Activated CD8-positive, alpha-beta T cell treated with anti-CD3 and anti-CD28 coated beads for 36 hours (primary cell): ENCODE measurements around the gene FRMD4B. TPM values are rescaled to one million over a fixed set of nuclear protein-coding genes. Genes with fewer than 3 reads are reported as not detected.

Source experiments
- ATAC-seq: fragments of 200-7000 bp; cut with Tn5 transposase; one replicate; pipeline ENCODE4 v1.10.0; 2021; ENCODE audit warnings: mild to moderate bottlenecking, moderate library complexity
- CTCF ChIA-PET: fragments of 350-600 bp; sonication (Branson Sonifier 250); formaldehyde crosslinking; loops from one replicate; lab custom pipeline; 2021; ENCODE audit warnings: antibody characterized with exemption; lab: Charles Lee
- POLR2A ChIA-PET: fragments of 350-600 bp; sonication (Branson Sonifier 250); formaldehyde crosslinking; loops from one replicate; lab custom pipeline; 2021; ENCODE audit warnings: antibody characterized with exemption; lab: Charles Lee
- DNase-seq: peaks from one replicate; pipeline ENCODE4 v3.0.0-alpha.2; 2020
- H3K27ac Mint-ChIP-seq: one replicate; pipeline ENCODE4 v1.8.0; 2021; ENCODE audit warnings: mild to moderate bottlenecking, mixed read lengths
- H3K27me3 Mint-ChIP-seq: one replicate; pipeline ENCODE4 v1.8.0; 2021; ENCODE audit warnings: mixed read lengths
- H3K36me3 Mint-ChIP-seq: one replicate; pipeline ENCODE4 v1.8.0; 2021; ENCODE audit warnings: low read depth, mixed read lengths
- H3K4me1 Mint-ChIP-seq: one replicate; pipeline ENCODE4 v1.8.0; 2021; ENCODE audit warnings: low read depth, mixed read lengths
- H3K4me3 Mint-ChIP-seq: one replicate; pipeline ENCODE4 v1.8.0; 2021; ENCODE audit warnings: mild to moderate bottlenecking, moderate library complexity, mixed read lengths
- H3K9me3 Mint-ChIP-seq: one replicate; pipeline ENCODE4 v1.8.0; 2021; ENCODE audit warnings: mixed read lengths
- intact Hi-C: fragments of 100-400 bp; cut with micrococcal nuclease; formaldehyde crosslinking; loops from one replicate; pipeline ENCODE4 v1.10.0; 2022
- total RNA-seq, 2 experiments: library from RNA; stranded (reverse); gene quantifications; one replicate each; pipeline ENCODE4 v1.2.3, GENCODE V29; 2021
- TF ChIP-seq, protein P1 (sequence below): fragments of 200-600 bp; IDR thresholded peaks from one replicate; pipeline ENCODE4 v1.8.0; 2022; ENCODE audit warnings: antibody characterized with exemption, mild to moderate bottlenecking

Gene FRMD4B
- total RNA-seq, 2 experiments from 2014 or later = 11.7 to 11.8 TPM

DNA sequence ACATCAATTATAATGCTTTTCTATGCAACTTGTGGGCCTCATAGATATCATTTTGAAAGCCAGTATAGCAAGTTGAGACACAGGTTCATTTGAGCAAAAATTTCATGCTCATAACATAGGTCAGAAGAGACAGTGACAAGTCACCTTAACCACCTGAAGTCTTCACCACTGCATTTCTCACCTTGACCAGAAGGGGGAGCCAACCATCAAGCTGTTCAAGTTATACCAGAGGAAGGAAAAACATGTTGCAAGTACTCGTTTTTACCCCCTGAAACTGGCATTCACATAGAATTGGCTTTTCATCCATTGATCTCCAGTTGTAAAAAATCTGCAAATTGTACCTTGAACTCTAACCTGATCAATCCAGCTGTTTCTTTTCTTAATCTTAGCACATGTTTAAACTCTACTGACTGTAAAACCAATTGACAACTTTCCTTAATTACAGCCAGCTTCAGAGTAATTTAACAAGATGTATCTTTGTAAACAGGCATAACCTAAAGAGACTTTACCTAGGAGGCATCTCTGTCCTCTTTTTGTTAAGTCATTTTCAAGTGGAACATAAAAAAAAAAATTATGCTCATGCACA is 264.9 kb downstream of the FRMD4B start:
- POLR2A ChIA-PET = interaction anchor here (1.4 kb wide), 1 partner anchor 21 kb away, joined by 3 read pairs; no protein-coding TSS in a partner anchor
- CTCF ChIA-PET = interaction anchor here (0.7 to 5.6 kb wide), 55 partner anchors 8 to 551 kb away, joined by 3 to 68 read pairs (median 4); partner anchors contain the start of genes ARL6IP5 and TMF1
- TF ChIP-seq, protein P1, sequence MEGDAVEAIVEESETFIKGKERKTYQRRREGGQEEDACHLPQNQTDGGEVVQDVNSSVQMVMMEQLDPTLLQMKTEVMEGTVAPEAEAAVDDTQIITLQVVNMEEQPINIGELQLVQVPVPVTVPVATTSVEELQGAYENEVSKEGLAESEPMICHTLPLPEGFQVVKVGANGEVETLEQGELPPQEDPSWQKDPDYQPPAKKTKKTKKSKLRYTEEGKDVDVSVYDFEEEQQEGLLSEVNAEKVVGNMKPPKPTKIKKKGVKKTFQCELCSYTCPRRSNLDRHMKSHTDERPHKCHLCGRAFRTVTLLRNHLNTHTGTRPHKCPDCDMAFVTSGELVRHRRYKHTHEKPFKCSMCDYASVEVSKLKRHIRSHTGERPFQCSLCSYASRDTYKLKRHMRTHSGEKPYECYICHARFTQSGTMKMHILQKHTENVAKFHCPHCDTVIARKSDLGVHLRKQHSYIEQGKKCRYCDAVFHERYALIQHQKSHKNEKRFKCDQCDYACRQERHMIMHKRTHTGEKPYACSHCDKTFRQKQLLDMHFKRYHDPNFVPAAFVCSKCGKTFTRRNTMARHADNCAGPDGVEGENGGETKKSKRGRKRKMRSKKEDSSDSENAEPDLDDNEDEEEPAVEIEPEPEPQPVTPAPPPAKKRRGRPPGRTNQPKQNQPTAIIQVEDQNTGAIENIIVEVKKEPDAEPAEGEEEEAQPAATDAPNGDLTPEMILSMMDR = peak; percentile 96
- Mint-ChIP-seq H3K36me3 (no peaks in the 10 kb centered on the region), H3K27ac (no peak overlapping the region), H3K9me3 (no peaks in the 10 kb centered on the region), H3K4me3 (no peak overlapping the region), H3K4me1 (peaks cover 5% of the 10 kb centered on the region), H3K27me3 (no peaks in the 10 kb centered on the region)
- DNase-seq (peak; percentile 93), ATAC-seq (peak; percentile 96)
- intact Hi-C loops = loop anchor here (1.0 to 10.0 kb wide), 3 partner anchors 41 to 304 kb away; no protein-coding TSS in a partner anchor
